DND-41 (cell line): ENCODE results near the gene TSSC4.

ENCODE experiments used
- ATAC-seq: fragments of 200-7000 bp; cut with Tn5 transposase; 3 replicates; pipeline ENCODE4 v1.9.1; 2021; ENCODE audit warnings: low read depth; ENCODE audit not compliant: insufficient read depth
- DNase-seq: peaks from one replicate; pipeline ENCODE4 v3.0.0-alpha.2; 2020
- H2AFZ ChIP-seq: 2 replicates; pipeline ENCODE4 v1.6.0; 2012; ENCODE audit warnings: low read depth, low read length
- H3K27ac ChIP-seq: 2 replicates; pipeline ENCODE4 v1.5.1; 2012; ENCODE audit warnings: low read length, inconsistent platforms
- H3K27me3 ChIP-seq: fragments of 200-600 bp; sonication (generic); 2 replicates; pipeline ENCODE4 v1.6.0; 2012; ENCODE audit warnings: low read length, mild to moderate bottlenecking, inconsistent platforms; ENCODE audit not compliant: insufficient read depth, poor library complexity
- H3K36me3 ChIP-seq: 2 replicates; pipeline ENCODE4 v1.5.1; 2012; ENCODE audit warnings: low read length, inconsistent platforms; ENCODE audit not compliant: insufficient read depth
- H3K4me1 ChIP-seq: 2 replicates; pipeline ENCODE4 v1.5.1; 2012; ENCODE audit warnings: mild to moderate bottlenecking, low read length; ENCODE audit not compliant: insufficient read depth
- H3K4me2 ChIP-seq: 2 replicates; pipeline ENCODE4 v1.6.0; 2012; ENCODE audit warnings: mild to moderate bottlenecking, moderate library complexity, low read length, inconsistent platforms; ENCODE audit not compliant: insufficient read depth
- H3K4me3 ChIP-seq, 2 experiments: fragments of 200-600 bp in 1 of 2; shearing (Covaris generic) in 1 of 2; 2 replicates each; pipeline ENCODE4 v1.5.1; 2012 to 2016; ENCODE audit warnings: inconsistent platforms in 2 of 2, low read length in 2 of 2, mild to moderate bottlenecking in 2 of 2, low read depth in 1 of 2, moderate library complexity in 1 of 2
- H3K79me2 ChIP-seq: 2 replicates; pipeline ENCODE4 v1.6.0; 2012; ENCODE audit warnings: low read length, inconsistent platforms; ENCODE audit not compliant: insufficient read depth
- H3K9ac ChIP-seq: 2 replicates; pipeline ENCODE4 v1.6.0; 2012; ENCODE audit warnings: low read depth, mild to moderate bottlenecking, inconsistent platforms, low read length, moderate library complexity
- H3K9me3 ChIP-seq: 2 replicates; pipeline ENCODE4 v1.5.1; 2012; ENCODE audit warnings: low read length, moderate library complexity, mild to moderate bottlenecking, inconsistent platforms; ENCODE audit not compliant: insufficient read depth, severe bottlenecking
- H4K20me1 ChIP-seq: 2 replicates; pipeline ENCODE4 v1.6.0; 2012; ENCODE audit warnings: low read length; ENCODE audit not compliant: insufficient read depth
- EZH2 ChIP-seq: IDR thresholded peaks from 3 replicates; pipeline ENCODE4 v1.6.1; 2012; ENCODE audit warnings: borderline replicate concordance, low read depth, mild to moderate bottlenecking, moderate library complexity, low read length, inconsistent platforms; ENCODE audit not compliant: severe bottlenecking
- TF ChIP-seq, protein P1 (sequence below): IDR thresholded peaks from 2 replicates; pipeline ENCODE4 v1.5.1; 2012; ENCODE audit warnings: borderline replicate concordance, low read length, moderate library complexity, mild to moderate bottlenecking; ENCODE audit not compliant: poor library complexity, severe bottlenecking; ENCODE audit errors: extremely low read depth

The TSSC4 gene

DNA sequence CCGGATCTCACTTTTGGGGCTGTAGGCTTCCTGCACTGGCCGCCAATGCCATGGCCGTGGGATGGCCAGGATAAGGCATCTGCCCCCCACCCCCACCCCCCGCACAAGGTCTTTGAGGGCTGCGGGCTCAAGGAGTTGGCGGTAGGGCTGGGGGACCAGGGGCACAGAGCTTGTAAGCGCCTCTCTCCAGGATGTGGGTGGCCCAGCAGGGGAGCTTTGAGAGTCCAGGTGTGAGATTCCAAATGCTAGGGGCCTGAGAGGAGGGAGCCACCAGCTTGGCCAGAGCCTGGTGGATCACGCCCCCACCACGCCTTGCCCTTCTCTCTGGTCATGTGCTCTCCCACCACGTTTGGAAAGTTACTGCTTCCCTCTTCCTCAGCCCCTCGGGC lies 18.4 kb upstream of the TSSC4 start:
- H3K27me3 ChIP-seq = no peaks in the 10 kb centered on the region
- no peak overlapping the region; the same call in 1 of the 2 replicates for H3K4me2 ChIP-seq
- no peak overlapping the region for H3K27ac ChIP-seq
- H3K36me3 ChIP-seq = peaks cover 67% of the 10 kb centered on the region
- no peak for DNase-seq
- H3K4me3 ChIP-seq = no peak overlapping the region
- TF ChIP-seq EZH2 = no peak
- TF ChIP-seq, protein P1, sequence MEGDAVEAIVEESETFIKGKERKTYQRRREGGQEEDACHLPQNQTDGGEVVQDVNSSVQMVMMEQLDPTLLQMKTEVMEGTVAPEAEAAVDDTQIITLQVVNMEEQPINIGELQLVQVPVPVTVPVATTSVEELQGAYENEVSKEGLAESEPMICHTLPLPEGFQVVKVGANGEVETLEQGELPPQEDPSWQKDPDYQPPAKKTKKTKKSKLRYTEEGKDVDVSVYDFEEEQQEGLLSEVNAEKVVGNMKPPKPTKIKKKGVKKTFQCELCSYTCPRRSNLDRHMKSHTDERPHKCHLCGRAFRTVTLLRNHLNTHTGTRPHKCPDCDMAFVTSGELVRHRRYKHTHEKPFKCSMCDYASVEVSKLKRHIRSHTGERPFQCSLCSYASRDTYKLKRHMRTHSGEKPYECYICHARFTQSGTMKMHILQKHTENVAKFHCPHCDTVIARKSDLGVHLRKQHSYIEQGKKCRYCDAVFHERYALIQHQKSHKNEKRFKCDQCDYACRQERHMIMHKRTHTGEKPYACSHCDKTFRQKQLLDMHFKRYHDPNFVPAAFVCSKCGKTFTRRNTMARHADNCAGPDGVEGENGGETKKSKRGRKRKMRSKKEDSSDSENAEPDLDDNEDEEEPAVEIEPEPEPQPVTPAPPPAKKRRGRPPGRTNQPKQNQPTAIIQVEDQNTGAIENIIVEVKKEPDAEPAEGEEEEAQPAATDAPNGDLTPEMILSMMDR = no peak
- H3K4me1 ChIP-seq = peaks cover 64% of the 10 kb centered on the region
- no peak overlapping the region for H2AFZ ChIP-seq
- H3K79me2 ChIP-seq = peaks cover 96% of the 10 kb centered on the region
- ATAC-seq = no peak
- H3K9me3 ChIP-seq = no peaks in the 10 kb centered on the region
- H4K20me1 ChIP-seq = peaks cover 88% of the 10 kb centered on the region
- H3K9ac ChIP-seq = no peak overlapping the region

DNA sequence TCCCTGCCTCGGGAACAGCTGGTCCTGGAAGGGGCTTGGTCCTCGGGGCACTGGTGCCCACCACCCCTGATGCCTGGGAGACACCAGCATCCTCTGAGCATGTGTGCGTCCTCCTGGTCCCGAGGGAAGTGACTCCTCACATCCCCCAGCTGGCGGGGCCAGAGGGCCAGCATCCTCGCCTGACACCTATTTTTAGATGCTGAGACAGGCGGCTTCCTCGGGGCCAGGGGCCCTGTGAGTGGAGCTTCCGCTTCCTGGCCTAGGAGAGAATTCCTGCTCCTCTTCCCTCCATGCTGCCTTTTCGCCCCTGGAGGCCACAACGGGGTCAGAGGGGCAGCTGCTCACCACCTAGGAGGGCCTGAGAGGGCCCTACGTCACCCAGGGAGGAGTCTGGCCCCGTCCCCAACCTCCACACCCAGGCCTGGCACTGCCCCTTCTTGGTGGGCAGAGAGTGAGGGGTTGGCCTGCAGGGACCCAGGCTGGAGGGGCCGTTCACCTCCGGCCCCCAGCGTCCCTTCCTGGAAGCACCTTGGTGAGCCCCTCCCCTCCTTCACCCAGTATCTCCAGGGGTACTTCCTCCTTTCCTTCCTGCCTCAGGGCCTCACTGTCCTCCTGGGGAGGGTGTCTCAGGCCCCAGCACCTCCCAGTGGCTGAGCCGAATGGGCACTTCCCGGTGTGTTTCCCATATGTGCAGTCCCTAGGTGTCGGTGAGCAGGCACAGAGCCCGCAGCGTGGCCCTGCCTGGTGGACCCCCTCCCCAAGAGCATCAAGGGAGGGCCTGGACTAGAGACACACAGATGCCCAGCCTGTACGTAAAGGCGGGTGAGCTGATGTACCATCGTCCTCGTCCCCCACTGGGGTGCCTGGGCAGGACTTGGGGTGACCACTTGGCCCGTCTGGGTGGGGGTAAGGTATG lies 17.4 kb upstream of the TSSC4 start:
- H3K9ac ChIP-seq = no peak overlapping the region
- TF ChIP-seq EZH2 = no peak
- TF ChIP-seq, protein P1 = no peak
- no peak overlapping the region for H2AFZ ChIP-seq
- H3K36me3 ChIP-seq = peaks cover 67% of the 10 kb centered on the region
- no peak overlapping the region for H3K27ac ChIP-seq
- peaks cover 62% of the 10 kb centered on the region for H3K4me1 ChIP-seq
- no peak overlapping the region for H3K4me2 ChIP-seq
- no peaks in the 10 kb centered on the region for H3K9me3 ChIP-seq
- ATAC-seq (no peak), DNase-seq (no peak)
- peaks cover 98% of the 10 kb centered on the region for H3K79me2 ChIP-seq
- no peak overlapping the region for H3K4me3 ChIP-seq
- no peaks in the 10 kb centered on the region for H3K27me3 ChIP-seq
- H4K20me1 ChIP-seq = peaks cover 96% of the 10 kb centered on the region

- Histone ChIP-seq H4K20me1 (peaks cover 96% of the 10 kb centered on the region), H3K4me3 (no peak overlapping the region), H3K79me2 (peaks cover 98% of the 10 kb centered on the region), H3K36me3 (peaks cover 67% of the 10 kb centered on the region), H3K4me1 (peaks cover 53% of the 10 kb centered on the region), H3K9me3 (no peaks in the 10 kb centered on the region), H3K27ac (no peak overlapping the region), H3K27me3 (no peaks in the 10 kb centered on the region), H3K4me2 (no peak overlapping the region), H2AFZ (no peak overlapping the region), H3K9ac (no peak overlapping the region)
- no peak for ATAC-seq
- no peak for DNase-seq
- TF ChIP-seq, protein P1 = no peak
- TF ChIP-seq EZH2 = no peak
Observed at GRCh38 chr11:2383852-2384804, 16.4 kb upstream of the TSSC4 start.
